Naive thymus-derived CD8-positive, alpha-beta T cell (primary cell): ENCODE measurements around the gene DOCK6. TPM values are rescaled to one million over a fixed set of nuclear protein-coding genes. Genes with fewer than 3 reads are reported as not detected.

ENCODE experiments used
- ATAC-seq, 2 donors: fragments of 150-1000 bp; cut with Tn5 transposase in 1 of 2; sonication (Bioruptor Pico), chemical (Tn5 transposase) in 1 of 2; 1 replicate in 1 of 2; 2 replicates in 1 of 2; pipeline ENCODE4 v1.10.0; 2021; ENCODE audit warnings: mild to moderate bottlenecking in 2 of 2, moderate library complexity in 2 of 2
- POLR2A ChIA-PET: fragments of 350-600 bp; sonication (Branson Sonifier 250); formaldehyde crosslinking; loops from one replicate; lab custom pipeline; 2021; ENCODE audit warnings: antibody characterized with exemption; lab: Charles Lee
- DNase-seq, 10 donors: peaks; one replicate each; pipeline versions ENCODE4 v3.0.0 to v3.0.0-alpha.2; 2020 to 2022
- H3K27ac Mint-ChIP-seq, 10 donors: one replicate each; pipeline ENCODE4 v1.8.0; 2020 to 2022; ENCODE audit warnings: mild to moderate bottlenecking in 10 of 10, mixed read lengths in 10 of 10, moderate library complexity in 4 of 10, inconsistent platforms in 1 of 10
- H3K27me3 Mint-ChIP-seq, 5 donors: one replicate each; pipeline ENCODE4 v1.8.0; 2021 to 2022; ENCODE audit warnings: mixed read lengths in 5 of 5
- H3K36me3 Mint-ChIP-seq, 3 donors: one replicate each; pipeline ENCODE4 v1.8.0; 2020 to 2022; ENCODE audit warnings: mixed read lengths in 3 of 3, mild to moderate bottlenecking in 2 of 3, inconsistent platforms in 1 of 3
- H3K4me1 Mint-ChIP-seq, 4 donors: one replicate each; pipeline ENCODE4 v1.8.0; 2021 to 2022; ENCODE audit warnings: mixed read lengths in 4 of 4
- H3K4me3 Mint-ChIP-seq, 10 donors: one replicate each; pipeline ENCODE4 v1.8.0; 2020 to 2022; ENCODE audit warnings: mild to moderate bottlenecking in 10 of 10, mixed read lengths in 10 of 10, moderate library complexity in 6 of 10, inconsistent platforms in 1 of 10
- H3K9me3 Mint-ChIP-seq, 9 donors: one replicate each; pipeline ENCODE4 v1.8.0; 2020 to 2022; ENCODE audit warnings: mixed read lengths in 9 of 9, mild to moderate bottlenecking in 3 of 9, inconsistent platforms in 1 of 9, moderate library complexity in 1 of 9
- polyA plus RNA-seq, 3 donors: library from polyadenylated mRNA; unstranded; fragments of 300-500 nt; fragmentation: Illumina TruSeq; gene quantifications; one replicate each; pipeline ENCODE4 v1.2.3, GENCODE V29; 2021
- total RNA-seq, 8 experiments: library from RNA in 2 of 8; stranded (reverse) in 2 of 8; gene quantifications; one replicate each; pipeline ENCODE4 v1.2.3 and lab custom pipeline; 2021 to 2026

Gene DOCK6, protein sequence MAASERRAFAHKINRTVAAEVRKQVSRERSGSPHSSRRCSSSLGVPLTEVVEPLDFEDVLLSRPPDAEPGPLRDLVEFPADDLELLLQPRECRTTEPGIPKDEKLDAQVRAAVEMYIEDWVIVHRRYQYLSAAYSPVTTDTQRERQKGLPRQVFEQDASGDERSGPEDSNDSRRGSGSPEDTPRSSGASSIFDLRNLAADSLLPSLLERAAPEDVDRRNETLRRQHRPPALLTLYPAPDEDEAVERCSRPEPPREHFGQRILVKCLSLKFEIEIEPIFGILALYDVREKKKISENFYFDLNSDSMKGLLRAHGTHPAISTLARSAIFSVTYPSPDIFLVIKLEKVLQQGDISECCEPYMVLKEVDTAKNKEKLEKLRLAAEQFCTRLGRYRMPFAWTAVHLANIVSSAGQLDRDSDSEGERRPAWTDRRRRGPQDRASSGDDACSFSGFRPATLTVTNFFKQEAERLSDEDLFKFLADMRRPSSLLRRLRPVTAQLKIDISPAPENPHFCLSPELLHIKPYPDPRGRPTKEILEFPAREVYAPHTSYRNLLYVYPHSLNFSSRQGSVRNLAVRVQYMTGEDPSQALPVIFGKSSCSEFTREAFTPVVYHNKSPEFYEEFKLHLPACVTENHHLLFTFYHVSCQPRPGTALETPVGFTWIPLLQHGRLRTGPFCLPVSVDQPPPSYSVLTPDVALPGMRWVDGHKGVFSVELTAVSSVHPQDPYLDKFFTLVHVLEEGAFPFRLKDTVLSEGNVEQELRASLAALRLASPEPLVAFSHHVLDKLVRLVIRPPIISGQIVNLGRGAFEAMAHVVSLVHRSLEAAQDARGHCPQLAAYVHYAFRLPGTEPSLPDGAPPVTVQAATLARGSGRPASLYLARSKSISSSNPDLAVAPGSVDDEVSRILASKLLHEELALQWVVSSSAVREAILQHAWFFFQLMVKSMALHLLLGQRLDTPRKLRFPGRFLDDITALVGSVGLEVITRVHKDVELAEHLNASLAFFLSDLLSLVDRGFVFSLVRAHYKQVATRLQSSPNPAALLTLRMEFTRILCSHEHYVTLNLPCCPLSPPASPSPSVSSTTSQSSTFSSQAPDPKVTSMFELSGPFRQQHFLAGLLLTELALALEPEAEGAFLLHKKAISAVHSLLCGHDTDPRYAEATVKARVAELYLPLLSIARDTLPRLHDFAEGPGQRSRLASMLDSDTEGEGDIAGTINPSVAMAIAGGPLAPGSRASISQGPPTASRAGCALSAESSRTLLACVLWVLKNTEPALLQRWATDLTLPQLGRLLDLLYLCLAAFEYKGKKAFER (N-terminal part only)
- total RNA-seq: under 1 TPM; 0.16 to 0.34 TPM
- not detected for polyA plus RNA-seq
- total RNA-seq (lab: John Stamatoyannopoulos, UW): 0.07 to 1.0 (median 0.17) reads per million in 6 experiments

- Mint-ChIP-seq H3K27ac (no peak within 1 kb of the TSS), H3K9me3 (peaks cover 0 to 2% (median 0%) of the 10 kb centered on the region in 9 donors), H3K36me3 (peaks cover 0 to 12% (median 0%) of the 10 kb centered on the region in 3 donors), H3K27me3 (peaks cover 24 to 66% (median 36%) of the 10 kb centered on the region in 5 donors), H3K4me3 (peak within 1 kb of the TSS; percentile 59 to 82 (median 71)), H3K4me1 (peaks cover 0 to 9% (median 4%) of the 10 kb centered on the region in 4 donors)
- ATAC-seq: peak; percentile 48 to 70
- DNase-seq: peak in 2 of 10 donors; percentile 3 to 24
- POLR2A ChIA-PET: no interaction called here
Observed at GRCh38 chr19:11261971-11262839, at the start of gene DOCK6. DOCK6 (minus strand) TSS chr19:11262524; CDS start chr19:11262440, 84 bp downstream.

DNA sequence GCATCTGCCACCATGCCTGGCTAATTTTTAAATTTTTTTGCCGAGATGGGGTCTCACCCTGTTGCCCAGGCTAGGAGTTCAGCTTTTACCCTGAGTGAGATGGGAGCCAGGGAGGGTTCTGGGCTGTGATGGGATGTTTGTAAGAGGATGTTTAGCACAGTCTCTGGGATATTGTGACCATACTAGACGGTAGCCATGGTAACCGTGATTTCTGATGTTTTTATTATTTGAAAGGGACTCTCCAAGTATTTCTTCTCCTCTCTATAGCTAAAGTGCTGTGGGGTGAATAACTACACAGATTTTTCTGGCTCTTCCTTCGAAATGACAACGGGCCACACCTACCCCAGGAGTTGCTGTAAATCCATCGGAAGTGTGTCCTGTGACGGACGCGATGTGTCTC, 44.0 kb upstream of the DOCK6 start:
- Mint-ChIP-seq H3K9me3 (peaks cover 0 to 2% (median 0%) of the 10 kb centered on the region in 9 donors), H3K4me1 (peaks cover 0 to 4% (median 0%) of the 10 kb centered on the region in 4 donors), H3K36me3 (no peaks in the 10 kb centered on the region), H3K27me3 (peaks cover 0 to 24% (median 12%) of the 10 kb centered on the region in 5 donors), H3K27ac (no peak overlapping the region), H3K4me3 (no peak overlapping the region)
- DNase-seq: no peak
- POLR2A ChIA-PET: no interaction called here
- no peak for ATAC-seq

DNA sequence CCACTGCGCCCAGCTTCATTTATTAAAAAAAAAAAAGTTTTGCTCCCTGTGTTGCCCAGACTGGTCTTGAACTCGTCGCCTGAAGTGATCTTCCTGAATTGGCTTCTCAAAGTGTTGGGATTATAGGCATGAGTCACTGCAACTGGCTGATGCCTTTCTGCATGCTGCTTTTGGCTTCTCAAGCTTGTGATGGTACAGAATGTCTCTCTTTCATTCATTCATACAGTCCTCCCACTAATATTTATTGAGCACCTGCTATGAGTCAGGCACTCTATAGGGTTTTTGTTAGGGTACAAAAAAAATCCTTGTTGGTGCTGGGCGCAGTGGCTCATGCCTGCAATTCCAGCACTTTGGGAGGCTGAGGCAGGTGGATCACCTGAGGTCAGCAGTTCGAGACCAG, 42.6 kb upstream of the DOCK6 start:
- ATAC-seq (no peak), DNase-seq (no peak)
- peaks cover 0 to 9% (median 0%) of the 10 kb centered on the region in 9 donors for H3K9me3 Mint-ChIP-seq
- no peak overlapping the region for H3K27ac Mint-ChIP-seq
- peaks cover 2 to 21% (median 15%) of the 10 kb centered on the region in 5 donors for H3K27me3 Mint-ChIP-seq
- no peak overlapping the region for H3K4me3 Mint-ChIP-seq
- no peaks in the 10 kb centered on the region for H3K36me3 Mint-ChIP-seq
- POLR2A ChIA-PET: no interaction called here
- H3K4me1 Mint-ChIP-seq: peaks cover 0 to 3% (median 0%) of the 10 kb centered on the region in 4 donors

DNA sequence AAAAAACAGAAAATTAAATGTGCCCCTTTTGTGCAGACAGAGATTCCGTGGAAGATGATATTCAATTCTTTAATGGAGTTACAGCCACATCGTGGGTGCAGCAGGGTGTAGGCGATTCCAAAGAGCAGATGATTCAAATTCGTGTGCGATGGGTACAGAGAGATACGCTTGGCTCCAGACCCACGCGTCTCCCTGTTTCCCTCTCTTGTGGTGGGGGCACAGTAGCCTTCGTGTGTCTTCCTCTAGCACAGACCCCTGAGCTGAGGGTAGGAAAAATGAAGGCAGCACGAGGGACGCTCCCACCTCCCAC, 38.4 kb upstream of the DOCK6 start:
- no peak for DNase-seq
- no peak overlapping the region for H3K4me3 Mint-ChIP-seq
- H3K27ac Mint-ChIP-seq: no peak overlapping the region
- peaks cover 2 to 24% (median 11%) of the 10 kb centered on the region in 5 donors for H3K27me3 Mint-ChIP-seq
- H3K9me3 Mint-ChIP-seq: peaks cover 0 to 9% (median 0%) of the 10 kb centered on the region in 9 donors
- ATAC-seq: no peak
- H3K4me1 Mint-ChIP-seq: peaks cover 0 to 3% (median under 1%) of the 10 kb centered on the region in 4 donors
- H3K36me3 Mint-ChIP-seq: no peaks in the 10 kb centered on the region
- POLR2A ChIA-PET: interaction anchor here (0.7 kb wide), 1 partner anchor 299 kb away, joined by 3 read pairs; no protein-coding TSS in a partner anchor

- H3K4me3 Mint-ChIP-seq: no peak overlapping the region
- POLR2A ChIA-PET: no interaction called here
- DNase-seq (no peak), ATAC-seq (no peak)
- H3K9me3 Mint-ChIP-seq: peaks cover 0 to 9% (median 0%) of the 10 kb centered on the region in 9 donors
- H3K27ac Mint-ChIP-seq: peak overlapping the region in 1 of 10 donors; percentile 24
- H3K36me3 Mint-ChIP-seq: no peaks in the 10 kb centered on the region
- H3K4me1 Mint-ChIP-seq: peaks cover 0 to 3% (median under 1%) of the 10 kb centered on the region in 4 donors
- peaks cover 2 to 24% (median 10%) of the 10 kb centered on the region in 5 donors for H3K27me3 Mint-ChIP-seq
Observed at GRCh38 chr19:11299946-11300810, 37.9 kb upstream of the DOCK6 start.

- Mint-ChIP-seq H3K36me3 (no peaks in the 10 kb centered on the region), H3K27me3 (peaks cover 2 to 35% (median 17%) of the 10 kb centered on the region in 5 donors), H3K9me3 (peaks cover 0 to 9% (median 0%) of the 10 kb centered on the region in 9 donors), H3K4me3 (no peak overlapping the region), H3K27ac (no peak overlapping the region), H3K4me1 (peaks cover 3 to 14% (median 7%) of the 10 kb centered on the region in 4 donors)
- POLR2A ChIA-PET: no interaction called here
- DNase-seq (no peak), ATAC-seq (no peak)
Observed at GRCh38 chr19:11296264-11296663, 33.9 kb upstream of the DOCK6 start.

- Mint-ChIP-seq H3K4me1 (peaks cover 3 to 14% (median 7%) of the 10 kb centered on the region in 4 donors), H3K27me3 (peaks cover 2 to 36% (median 17%) of the 10 kb centered on the region in 5 donors)
- POLR2A ChIA-PET: interaction anchor here (0.9 to 1.1 kb wide), 2 partner anchors 79 to 187 kb away, joined by 3 read pairs; partner anchors contain the start of gene SWSAP1
Observed at GRCh38 chr19:11295665-11296245, 33.4 kb upstream of the DOCK6 start, which contains the start of gene TSPAN16. TSPAN16 (plus strand) TSS chr19:11296160; CDS start chr19:11296298, 138 bp downstream.

DNA sequence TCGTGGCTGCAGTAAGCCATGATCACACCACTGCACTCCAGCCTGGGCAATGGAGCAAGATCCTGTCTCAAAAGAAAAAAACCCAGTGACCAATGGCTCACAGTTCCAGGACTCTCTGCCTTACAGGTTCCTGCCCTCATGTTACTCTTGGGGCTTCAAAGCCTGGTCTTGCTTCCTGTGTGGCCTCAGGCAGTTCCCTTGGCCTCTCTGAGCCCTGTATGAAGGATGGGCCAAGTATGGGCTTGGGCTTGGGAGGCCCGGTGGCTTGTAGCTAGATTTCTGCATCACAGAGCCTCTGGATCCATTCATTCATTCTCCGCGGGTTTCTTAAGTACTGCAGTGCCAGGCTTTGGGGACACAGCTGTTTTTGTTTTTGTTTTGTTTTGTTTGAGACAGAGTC, 32.9 kb upstream of the DOCK6 start:
- ATAC-seq (no peak), DNase-seq (no peak)
- H3K27me3 Mint-ChIP-seq: peaks cover 3 to 42% (median 17%) of the 10 kb centered on the region in 5 donors
- no peak overlapping the region for H3K4me3 Mint-ChIP-seq
- POLR2A ChIA-PET: interaction anchor here (0.9 to 1.1 kb wide), 2 partner anchors 80 to 187 kb away, joined by 3 read pairs; partner anchors contain the start of gene SWSAP1
- peaks cover 3 to 14% (median 7%) of the 10 kb centered on the region in 4 donors for H3K4me1 Mint-ChIP-seq
- no peaks in the 10 kb centered on the region for H3K36me3 Mint-ChIP-seq
- no peak overlapping the region for H3K27ac Mint-ChIP-seq
- H3K9me3 Mint-ChIP-seq: peaks cover 0 to 2% (median 0%) of the 10 kb centered on the region in 9 donors

More at GRCh38 chr19:11295665-11296245, 33.4 kb upstream of the DOCK6 start, which contains the start of gene TSPAN16:
- Mint-ChIP-seq H3K4me3 (no peak within 1 kb of the TSS), H3K36me3 (no peaks in the 10 kb centered on the region), H3K27ac (no peak within 1 kb of the TSS), H3K9me3 (peaks cover 0 to 5% (median 0%) of the 10 kb centered on the region in 9 donors)
- no peak for ATAC-seq
- no peak for DNase-seq

DNA sequence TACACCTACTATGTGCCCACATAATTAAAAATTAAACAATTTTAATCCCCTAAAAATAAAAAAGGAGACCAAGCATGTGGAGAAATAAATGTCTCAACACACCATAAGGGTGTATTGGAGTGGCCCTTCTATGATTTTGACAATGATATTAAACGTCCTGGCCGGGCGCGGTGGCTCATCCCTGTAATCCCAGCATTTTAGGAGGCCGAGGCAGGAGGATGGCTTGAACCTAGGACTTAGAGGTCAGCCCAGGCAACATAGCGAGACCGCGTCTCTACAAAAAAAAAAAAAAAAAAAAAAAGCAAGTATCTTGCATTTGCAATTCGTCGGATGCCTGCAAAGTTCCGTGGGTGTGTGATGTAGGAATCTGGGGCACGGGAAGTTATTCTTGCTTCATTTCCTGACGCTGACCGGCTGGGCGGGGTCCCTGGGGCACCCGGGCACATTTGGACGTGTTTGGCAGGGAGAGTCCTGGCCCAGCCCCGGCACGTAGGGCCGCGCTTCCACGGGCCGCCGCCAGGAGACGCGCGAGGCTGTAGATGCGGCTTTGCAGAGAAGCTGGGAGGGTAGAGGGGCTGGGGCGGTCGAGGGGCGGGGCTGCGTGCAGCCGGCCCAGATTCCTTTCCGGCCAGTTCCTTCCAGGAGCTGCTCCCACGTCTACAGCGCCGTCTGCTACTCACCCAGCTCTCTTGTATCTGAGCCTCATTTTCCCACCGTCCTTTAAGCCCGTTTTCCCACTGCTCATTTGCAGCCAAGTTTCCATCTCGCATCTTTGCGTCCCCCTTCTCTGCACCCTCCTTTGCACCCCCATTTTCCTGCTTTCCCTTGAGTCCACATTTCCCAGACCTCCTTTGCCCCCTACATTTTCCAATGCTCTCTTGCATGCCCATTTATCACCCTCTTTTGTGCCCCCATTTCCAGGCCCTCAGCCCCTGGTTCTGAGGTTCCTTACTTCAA, 31.4 kb upstream of the DOCK6 start:
- Mint-ChIP-seq H3K36me3 (no peaks in the 10 kb centered on the region), H3K4me3 (peak overlapping the region in 5 of 10 donors; percentile 22 to 50 (median 29)), H3K9me3 (no peaks in the 10 kb centered on the region), H3K4me1 (peaks cover 3 to 14% (median 7%) of the 10 kb centered on the region in 4 donors), H3K27me3 (peaks cover 6 to 54% (median 24%) of the 10 kb centered on the region in 5 donors), H3K27ac (no peak overlapping the region)
- POLR2A ChIA-PET: interaction anchor here (0.7 to 0.8 kb wide), 3 partner anchors 31 to 203 kb away, joined by 3 to 6 read pairs (median 5); no protein-coding TSS in a partner anchor
- ATAC-seq (peak; percentile 96 to 99), DNase-seq (peak; percentile 60 to 82 (median 74))
